HG02884 (cell line): ENCODE data around the gene FAR1.
"Not testable (repeated sequence)": the region's sequence is repeated elsewhere in the genome, so short reads cannot be mapped to it uniquely, and the experiment has no call there.

Experiments
- ATAC-seq: cut with Tn5 transposase; IDR thresholded peaks from one replicate; pipeline ENCODE4 v1.9.1; 2021; ENCODE audit warnings: mild to moderate bottlenecking, moderate library complexity; ENCODE audit not compliant: unreplicated experiment

Gene FAR1

DNA sequence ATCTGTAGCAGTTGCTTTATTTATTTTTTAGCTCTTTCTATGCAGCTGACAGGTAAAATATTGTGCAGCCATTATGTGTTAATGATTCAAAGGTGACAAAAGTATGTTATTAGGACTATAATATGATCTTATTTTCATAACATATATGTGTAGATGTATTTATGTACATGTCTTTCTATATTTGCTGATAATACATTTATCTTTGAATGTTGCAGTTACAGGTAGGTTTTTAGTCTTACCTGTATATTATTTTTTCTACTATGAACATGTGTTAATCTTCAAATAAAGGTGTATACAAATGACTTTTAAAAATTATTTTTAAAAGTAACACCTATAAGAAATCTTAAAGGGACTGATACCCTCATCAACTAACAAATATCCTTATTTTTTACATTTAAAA lies 33.6 kb downstream of the FAR1 start:
- no peak for ATAC-seq

DNA sequence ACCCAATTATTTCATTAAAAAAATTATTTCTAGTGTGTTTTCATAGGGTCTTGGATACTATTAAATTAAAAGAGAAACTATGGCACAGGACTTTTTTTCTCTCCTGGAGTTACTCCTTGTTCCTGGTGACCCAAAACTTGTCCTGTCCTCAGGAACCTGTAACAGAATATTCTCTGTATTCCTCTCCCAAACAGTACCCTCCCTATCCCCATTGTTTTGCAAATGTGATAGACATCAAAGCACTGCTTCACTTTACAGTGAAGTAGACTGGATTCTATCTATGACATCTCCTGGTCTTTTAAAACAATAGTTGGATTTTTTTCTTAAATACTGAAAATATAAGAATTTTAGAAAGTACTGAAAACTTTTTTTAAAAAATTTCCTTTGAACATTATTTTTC lies 37.2 kb downstream of the FAR1 start:
- no peak for ATAC-seq

DNA sequence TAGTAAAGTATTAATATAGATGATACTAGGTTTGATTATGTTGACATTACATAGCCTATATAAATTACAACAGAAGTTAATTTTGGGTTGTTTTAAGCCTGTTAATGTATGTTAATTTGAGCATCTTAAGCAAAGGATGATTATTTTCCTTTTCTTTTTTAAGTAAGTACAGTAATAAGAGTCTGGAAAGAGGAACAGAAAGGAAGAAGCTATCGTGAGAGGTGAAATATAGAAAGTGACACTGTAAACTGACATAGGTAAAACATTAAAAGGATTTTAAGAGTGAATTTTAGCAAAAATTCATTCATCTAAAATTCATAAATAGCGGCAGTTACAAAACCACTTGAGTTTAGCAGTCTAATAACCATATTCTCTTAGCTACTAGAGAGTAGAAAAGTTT lies 45.5 kb downstream of the FAR1 start:
- no peak for ATAC-seq

DNA sequence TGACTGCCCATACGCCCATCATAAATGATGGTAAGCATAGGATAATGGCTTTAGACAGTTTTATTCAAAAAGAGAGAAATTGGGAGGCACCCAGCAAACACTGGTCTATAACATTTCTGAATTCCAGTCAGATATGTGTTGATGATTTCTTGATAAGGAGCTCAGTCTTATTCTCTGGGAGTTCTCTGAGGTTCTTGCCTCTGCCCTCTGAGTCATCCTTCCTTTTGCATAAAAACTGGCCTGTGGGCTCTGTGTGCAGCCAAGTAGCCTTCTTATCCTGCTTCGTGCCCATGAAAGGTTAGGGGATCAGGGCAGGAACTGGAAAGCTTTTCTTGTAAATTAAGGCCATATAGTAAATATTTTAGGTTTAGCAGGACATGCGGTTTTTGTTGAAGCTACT lies 48.9 kb downstream of the FAR1 start:
- ATAC-seq = no peak

DNA sequence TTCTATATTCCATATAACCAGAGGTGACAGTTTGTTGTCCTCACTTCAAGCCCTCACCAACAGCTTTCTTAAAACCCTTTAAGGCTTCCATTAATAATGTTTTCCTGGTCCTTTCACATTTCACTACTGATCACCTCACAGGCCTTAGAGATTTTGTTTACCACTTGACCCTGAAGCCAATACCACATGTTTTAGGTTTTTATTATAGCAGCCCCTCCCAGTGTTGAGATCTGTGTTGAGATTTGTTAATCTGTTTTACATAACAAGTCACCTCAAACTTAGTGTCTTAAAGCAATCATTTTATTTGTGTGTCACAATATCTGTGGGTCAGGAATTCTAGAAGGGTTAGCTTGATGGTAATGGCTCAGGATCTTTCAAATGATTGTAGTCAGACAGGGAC lies 49.9 kb downstream of the FAR1 start:
- no peak for ATAC-seq

DNA sequence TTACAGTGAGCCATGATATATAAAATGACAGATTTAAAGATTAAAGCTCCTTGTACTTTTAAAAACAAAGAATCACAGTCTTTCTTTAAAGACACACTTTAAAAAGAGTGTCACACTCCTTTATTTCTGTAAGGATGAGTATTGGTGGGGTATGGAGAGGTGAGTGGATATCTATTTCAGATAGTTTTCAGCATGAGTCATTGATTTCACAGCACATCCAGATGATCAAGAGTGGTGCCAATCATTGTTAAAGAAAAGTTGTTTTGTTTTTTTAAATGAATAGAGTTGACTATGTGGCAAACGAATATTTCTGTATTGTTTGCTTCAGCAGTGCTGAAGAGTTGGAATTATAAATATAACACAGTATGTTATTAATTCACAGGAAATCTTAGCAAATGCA lies 52.5 kb downstream of the FAR1 start:
- no peak for ATAC-seq

DNA sequence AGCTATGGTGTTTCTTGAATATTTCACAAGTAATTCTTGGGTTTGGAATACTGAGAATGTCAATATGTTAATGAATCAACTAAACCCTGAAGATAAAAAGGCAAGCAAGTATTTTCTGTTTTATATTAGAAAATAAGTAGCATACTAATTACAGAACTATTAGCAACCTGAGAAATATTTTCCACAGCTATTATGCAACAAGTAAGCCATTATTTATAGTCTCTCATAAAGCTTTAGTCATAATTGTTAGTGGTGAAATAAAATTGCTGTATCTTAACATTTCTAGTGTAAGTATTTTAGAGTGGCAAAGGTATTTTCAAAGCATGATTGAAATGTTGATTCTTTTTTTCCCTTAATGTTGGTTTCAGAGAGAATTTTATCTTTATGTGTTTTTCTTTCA lies 53.3 kb downstream of the FAR1 start:
- ATAC-seq = no peak

DNA sequence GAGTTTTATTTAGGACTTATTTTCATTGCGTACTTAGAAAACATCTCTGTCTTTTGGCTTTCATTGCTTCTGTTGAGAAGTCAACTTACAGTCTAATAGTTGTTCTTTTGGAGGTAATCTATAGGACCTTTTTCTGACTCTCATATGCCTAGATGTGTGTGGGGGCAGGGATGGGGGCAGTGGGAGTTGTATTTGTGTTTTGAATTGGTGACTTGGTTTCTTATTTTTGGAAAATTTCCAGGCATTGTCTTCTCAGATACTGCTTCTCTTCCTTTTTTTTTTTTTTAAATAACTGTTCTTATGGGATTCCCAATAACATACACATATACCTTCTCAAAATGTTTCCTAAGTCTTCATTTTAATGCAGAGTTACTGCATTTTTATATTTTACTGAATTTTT lies 58.0 kb downstream of the FAR1 start:
- ATAC-seq = no peak

DNA sequence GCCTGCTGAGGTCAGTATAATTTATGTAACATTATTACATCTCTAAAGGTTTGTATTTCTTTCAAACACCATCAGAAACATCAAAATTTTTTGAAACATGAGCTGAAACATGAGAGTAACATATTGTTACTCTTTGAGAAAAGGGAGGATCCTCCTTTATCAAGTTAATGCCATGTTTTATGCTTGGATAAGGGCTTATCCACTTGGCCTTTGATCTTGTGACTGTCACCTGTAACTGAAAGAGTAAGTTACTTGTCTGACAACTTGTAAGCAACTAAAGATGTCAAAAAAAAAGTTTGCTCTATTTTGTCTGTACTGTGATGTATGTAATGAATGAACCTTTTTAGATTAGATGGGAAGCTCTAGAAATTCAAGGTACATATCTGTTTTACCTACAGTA lies 59.6 kb downstream of the FAR1 start:
- ATAC-seq = no peak

DNA sequence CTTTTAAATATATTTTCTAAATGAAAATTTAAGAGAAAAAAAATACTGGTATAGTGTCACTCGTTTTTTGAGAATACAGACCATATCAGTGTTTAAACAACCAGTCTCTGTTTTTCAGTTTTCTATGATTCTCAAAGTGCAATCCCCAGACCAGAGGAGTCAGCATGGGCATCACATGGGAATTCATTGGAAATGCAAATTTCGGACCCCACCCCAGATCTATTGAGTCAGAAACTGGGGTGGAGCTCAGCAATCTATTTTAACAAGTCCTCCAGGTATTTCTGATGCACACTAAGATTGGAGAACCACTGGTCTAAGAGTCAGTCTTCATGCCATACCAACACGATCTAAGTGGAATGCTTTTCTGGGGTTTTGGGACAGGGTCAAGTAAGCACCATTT lies 66.1 kb downstream of the FAR1 start:
- ATAC-seq = no peak

DNA sequence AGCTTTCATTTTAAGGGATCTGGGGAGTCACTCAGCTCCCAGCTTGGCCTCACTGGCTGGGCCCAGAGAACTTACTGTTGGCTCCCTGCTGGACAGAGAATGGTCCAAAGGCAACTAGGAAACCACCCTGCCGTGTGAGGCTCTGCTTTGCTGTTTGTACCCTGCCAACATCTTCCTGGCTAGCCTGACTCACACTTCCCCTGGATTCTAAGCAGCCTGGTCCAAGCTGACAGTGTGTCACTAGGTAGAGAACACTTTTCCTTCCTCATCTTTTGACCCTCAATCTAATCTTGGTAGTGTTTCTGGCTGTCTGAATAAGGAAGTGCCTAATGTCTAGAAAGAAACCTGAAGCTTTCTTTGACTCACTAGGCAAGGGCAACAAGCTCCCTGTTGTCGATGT lies 76.7 kb downstream of the FAR1 start:
- ATAC-seq = no peak

DNA sequence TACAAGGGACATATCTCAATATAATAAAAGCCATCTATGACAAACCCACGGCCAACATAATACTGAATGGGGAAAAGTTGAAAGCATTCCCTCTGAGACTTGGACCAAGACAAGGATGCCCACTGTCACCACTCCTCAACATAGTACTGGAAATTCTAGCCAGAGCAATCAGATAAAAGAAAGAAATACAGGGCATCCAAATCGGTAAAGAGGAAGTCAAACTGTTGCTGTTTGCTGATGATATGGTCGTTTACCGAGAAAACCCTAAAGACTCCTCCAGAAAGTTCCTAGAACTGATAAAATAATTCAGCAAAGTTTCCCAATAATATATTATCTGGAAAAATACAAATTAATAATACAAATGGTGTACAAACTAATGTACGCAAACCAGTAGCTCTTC lies 84.8 kb downstream of the FAR1 start:
- ATAC-seq = not testable (repeated sequence)

DNA sequence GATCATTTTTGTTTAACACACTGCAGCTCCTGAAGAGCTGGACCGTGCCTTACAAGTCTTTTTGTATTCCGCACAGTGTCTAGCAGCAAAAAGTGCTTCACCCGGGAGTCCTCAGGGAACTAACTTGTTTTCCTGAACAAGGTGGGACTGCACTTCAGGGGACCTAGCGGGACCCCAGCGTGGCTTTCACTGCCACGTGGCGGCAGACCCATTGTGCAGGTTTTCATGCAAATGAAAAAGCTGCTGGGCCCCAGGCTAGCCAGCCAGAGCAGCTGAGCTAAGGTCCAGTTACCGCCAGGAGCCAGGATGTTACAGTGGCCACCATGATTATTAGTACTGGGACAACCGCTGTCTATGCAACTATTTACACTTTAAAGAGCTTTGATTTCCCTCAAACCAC lies 90.6 kb downstream of the FAR1 start:
- no peak for ATAC-seq

DNA sequence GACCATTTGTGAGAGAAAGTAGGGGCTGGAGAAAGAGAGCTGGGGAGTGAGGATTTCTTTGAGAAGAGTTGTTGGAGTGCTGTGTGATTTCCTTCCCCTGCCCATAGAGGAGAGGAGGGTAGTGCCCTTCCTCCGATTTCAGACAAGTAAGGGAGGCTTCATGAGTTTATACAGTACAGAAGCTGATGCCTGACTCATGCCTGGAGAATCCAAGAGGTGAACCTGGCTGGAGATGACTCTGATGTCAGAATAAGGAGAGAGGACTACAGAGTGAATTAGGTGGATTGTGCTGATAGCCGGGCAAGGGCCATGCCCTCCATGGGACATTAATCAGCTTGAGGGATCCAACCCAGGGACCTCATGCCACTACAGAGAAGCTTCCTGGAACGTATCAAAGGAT lies 91.6 kb downstream of the FAR1 start:
- no peak for ATAC-seq

DNA sequence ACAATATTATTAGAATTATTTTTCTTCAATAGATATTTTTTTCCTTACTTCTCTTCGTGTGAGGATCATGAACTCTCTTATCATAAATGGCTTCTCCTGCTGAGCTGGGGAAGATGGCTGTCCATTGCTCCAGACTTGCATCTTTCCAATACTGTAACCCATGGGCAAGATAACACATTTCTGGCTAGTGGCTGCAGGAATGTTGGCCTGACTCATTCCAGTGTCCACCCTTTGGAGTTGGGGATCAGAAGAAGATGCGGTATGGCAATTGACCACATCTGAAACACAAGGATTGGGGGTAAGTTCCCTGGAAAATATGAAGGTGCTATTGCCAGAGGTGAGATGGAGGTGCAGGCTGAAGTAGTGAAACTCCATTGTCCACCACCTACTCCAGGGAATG lies 92.8 kb downstream of the FAR1 start:
- no peak for ATAC-seq

DNA sequence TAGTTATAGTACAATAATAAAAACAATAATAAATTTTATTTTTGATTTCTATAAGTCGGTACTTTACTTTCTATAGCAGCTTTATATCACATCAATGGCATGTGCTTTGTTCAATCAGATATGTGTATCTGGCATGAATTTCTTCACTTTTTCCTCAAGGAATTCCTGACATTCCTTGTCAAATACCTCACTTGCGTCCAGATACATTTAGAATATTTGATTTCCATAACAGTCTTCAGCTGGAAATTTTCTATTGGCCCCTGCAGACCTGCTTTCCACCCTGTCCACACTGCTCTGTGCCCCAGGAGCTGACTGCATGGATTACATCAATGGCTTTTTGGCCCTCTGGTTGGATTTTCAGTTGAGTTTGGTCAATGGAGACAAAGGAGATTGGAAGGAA lies 93.2 kb downstream of the FAR1 start:
- ATAC-seq = no peak

DNA sequence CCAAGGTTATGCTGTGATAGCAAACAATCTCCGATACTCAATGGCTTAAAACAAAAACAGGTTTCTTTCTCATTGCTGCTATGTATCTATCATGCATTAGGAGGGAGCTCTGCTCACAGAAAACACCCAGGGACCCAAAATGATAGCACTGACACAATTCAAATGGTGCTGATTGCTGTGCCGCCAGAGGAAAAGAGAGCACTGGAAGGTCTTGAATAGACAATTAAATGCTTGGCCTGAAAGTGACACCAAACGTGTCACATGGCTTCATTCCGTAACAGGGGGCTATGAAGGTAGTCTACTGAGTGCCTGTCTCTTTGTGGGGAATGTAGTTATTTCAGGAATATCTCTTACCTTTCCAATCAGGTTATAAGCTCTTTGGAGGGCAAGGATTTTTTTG lies 94.2 kb downstream of the FAR1 start:
- ATAC-seq = no peak

DNA sequence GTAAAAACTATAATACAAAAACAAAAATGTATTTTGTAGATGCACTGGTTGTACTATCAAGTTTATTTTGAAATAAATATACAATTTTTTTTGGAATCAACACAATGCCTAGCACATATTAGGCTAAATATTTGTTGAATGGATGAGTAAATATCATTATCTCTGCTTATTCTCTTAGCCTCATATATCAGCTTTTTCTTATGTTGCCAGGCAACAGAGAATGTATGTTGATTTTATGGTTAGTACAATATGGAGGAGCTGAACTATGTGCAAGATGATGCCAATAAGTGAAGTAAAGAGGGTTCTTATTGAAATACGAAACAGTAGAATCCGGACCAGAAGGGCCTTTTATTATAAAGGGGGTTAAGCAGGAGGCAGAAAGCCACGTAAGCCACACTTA lies 94.9 kb downstream of the FAR1 start:
- no peak for ATAC-seq

DNA sequence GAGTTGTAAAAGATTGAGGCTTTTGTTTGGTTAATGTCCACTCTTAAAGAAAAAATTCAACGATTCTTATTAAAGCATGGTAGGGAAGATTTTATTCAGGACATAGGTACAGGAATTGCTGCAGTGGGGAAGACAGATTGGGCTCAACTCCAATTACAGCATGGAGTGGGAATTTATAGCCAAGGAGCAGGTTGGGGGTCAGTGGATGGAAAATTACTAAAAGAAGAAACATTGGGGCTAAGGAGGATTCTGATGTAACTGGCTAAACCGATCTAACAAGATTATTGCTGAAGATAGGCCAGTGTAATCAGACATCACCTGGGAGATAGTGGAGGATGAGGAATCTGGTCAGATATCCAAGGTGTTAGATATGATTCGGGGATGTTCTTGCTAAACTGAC lies 97.4 kb downstream of the FAR1 start:
- no peak for ATAC-seq

DNA sequence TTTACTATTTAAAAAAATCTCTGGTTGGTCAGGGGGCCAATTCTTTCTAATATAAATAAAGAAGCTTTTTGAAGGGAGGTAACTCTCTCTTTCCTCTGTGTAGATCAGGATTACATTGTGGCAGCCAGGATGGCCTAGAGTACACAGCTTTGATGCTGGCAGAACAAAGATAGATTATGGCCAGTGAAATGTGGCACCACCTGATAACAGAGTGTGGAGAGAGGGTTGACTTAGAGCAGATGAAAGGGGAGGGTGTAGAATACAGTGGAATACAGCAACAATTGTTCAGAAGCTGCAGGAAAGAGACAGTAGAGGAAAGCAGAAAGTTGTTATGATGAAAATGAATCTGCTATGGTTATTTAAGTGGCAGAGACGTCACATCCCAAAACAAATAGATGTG lies 99.0 kb downstream of the FAR1 start:
- no peak for ATAC-seq

DNA sequence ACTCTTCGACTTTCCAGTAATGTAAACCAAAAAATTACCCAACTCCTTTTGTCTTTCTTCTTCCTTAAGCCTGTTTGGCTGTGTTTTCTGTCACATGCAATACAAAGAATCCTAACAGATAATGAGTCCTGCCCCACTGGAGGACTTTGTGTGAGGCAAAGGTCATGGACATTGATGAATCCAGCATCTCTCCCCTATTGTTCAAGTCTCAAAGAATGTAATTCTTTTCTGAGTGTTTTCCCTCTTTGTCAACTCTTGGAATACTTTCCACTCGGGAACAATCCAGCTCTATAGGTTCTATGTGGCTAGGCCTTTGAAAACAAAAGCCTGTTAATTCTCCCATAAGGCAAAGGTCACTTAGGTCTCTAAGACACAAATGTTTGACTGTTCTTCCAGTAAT lies 100.7 kb downstream of the FAR1 start:
- no peak for ATAC-seq

DNA sequence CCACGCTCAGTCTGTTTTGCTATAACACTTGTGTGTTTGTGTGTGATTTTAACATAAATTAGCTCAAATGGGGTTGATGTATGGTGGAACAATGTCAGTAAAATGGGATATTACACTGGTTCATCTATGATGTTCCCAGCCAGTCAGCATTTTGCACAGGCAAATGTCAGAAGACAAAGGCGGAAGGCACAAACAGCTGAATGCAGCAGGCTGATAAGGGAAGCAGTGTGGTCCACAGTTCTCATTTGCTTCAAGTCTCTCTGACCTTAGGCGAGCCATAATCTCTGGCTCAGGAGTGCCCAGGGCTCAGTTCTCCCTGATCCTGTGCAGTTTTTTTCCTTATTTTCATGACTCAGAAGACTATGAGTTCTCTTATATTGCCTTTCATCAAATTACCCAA lies 102.7 kb downstream of the FAR1 start:
- no peak for ATAC-seq

DNA sequence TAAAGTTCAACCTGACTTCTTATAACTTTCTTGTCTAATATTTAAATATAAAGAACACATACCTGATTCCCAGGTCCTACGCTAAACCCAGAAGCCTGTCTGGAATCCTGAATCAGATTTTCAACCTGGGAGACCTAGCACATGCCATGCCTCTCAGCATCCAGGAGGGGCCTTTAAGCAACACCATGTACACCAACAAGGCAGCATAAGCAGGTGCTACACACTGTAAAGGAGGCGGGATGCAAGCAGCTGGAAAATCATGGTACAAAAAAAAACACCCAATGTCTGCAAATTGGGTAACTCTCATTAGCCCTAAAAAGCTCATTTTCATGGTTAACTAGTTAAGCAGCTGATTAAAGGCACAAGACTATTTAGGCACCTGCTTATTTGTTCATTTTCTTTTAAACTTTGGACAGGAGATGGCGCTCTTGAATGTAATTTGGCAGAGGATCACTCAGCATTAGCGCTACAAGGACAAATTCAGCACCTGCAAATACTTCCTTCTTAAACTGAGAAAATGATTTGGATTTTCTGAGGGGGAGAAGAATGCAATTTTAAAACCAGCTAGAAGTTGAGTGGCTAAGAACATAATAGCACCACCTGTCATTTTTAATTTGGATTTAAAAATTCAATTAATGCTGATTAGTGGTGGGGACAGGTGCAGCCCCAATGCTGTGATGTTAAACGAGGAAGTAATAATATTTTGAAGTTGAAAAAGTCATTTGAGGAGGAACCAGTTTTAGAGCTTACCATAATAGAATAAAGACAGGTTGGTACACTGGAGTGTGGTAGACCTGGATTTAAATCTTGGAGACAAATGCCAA lies 104.0 kb downstream of the FAR1 start:
- ATAC-seq = peak; percentile 76
